Neutrophil (primary cell): ENCODE data around the gene KPNA3.

Experiments used
- H3K27ac ChIP-seq: fragments of 200-600 bp; sonication (generic); 2 replicates; pipeline ENCODE4 v1.5.1; 2016; ENCODE audit warnings: mild to moderate bottlenecking, moderate library complexity
- H3K27me3 ChIP-seq: fragments of 200-600 bp; sonication (generic); 2 replicates; pipeline ENCODE4 v1.6.0; 2016; ENCODE audit warnings: mild to moderate bottlenecking
- H3K36me3 ChIP-seq: fragments of 200-600 bp; sonication (generic); 2 replicates; pipeline ENCODE4 v1.5.1; 2017
- H3K4me1 ChIP-seq, 2 experiments: fragments of 200-600 bp in 1 of 2; sonication (generic) in 1 of 2; 1 replicate in 1 of 2; 2 replicates in 1 of 2; pipeline versions ENCODE4 v1.5.1 to v1.6.1; 2013 to 2016; ENCODE audit warnings: low read depth in 1 of 2, low read length in 1 of 2, mild to moderate bottlenecking in 1 of 2, moderate library complexity in 1 of 2; ENCODE audit not compliant: control insufficient read depth in 1 of 2, insufficient read depth in 1 of 2
- H3K4me3 ChIP-seq, 2 experiments: fragments of 200-600 bp in 1 of 2; sonication (generic) in 1 of 2; 1 replicate in 1 of 2; 2 replicates in 1 of 2; pipeline ENCODE4 v1.5.1; 2013 to 2016; ENCODE audit warnings: low read depth in 1 of 2, low read length in 1 of 2, mild to moderate bottlenecking in 1 of 2, moderate library complexity in 1 of 2
- H3K9me3 ChIP-seq: fragments of 200-600 bp; sonication (generic); 2 replicates; pipeline ENCODE4 v1.5.1; 2016
- TF ChIP-seq, protein P1 (sequence below): fragments of 200-600 bp; sonication (generic); IDR thresholded peaks from 2 replicates; pipeline ENCODE4 v1.5.1; 2016; ENCODE audit warnings: antibody characterized with exemption

Gene KPNA3

DNA sequence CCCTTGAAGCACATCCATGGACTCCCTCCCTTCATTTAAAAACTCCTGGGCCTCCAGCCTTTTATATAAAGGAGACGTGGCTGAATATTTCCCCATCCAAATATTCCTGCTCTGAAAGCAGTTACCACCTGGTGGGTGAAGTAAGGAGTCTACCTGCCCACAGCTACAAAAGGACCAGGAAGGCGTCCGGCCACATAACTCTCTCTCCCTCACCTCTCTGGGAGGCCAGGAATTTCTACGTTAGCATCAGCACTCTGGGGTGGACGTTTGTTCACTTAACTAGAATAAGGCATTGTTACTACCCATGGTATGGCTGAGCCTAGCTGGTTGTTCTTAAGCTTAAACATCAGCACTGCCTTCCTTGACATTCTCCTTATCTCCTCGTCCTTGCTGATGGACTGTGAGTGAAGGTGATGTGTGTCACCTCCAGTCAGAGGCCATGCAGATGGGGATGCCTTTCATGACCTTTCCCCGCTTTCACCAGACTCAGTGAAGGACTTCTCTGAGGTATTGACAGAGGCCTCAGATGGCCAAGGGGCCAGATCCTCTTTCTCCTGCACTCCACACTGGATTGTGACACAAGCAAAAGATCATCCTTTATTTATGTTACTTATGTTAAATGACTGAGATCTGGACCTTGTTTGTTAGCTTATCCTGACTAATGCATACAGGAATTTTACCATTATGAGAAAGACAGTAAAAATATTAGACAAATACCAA is 22.2 kb upstream of the KPNA3 start:
- no peaks in the 10 kb centered on the region for H3K9me3 ChIP-seq
- H3K36me3 ChIP-seq, result no peaks in the 10 kb centered on the region
- no peaks in the 10 kb centered on the region for H3K4me1 ChIP-seq
- no peak overlapping the region for H3K27ac ChIP-seq
- TF ChIP-seq, protein P1, sequence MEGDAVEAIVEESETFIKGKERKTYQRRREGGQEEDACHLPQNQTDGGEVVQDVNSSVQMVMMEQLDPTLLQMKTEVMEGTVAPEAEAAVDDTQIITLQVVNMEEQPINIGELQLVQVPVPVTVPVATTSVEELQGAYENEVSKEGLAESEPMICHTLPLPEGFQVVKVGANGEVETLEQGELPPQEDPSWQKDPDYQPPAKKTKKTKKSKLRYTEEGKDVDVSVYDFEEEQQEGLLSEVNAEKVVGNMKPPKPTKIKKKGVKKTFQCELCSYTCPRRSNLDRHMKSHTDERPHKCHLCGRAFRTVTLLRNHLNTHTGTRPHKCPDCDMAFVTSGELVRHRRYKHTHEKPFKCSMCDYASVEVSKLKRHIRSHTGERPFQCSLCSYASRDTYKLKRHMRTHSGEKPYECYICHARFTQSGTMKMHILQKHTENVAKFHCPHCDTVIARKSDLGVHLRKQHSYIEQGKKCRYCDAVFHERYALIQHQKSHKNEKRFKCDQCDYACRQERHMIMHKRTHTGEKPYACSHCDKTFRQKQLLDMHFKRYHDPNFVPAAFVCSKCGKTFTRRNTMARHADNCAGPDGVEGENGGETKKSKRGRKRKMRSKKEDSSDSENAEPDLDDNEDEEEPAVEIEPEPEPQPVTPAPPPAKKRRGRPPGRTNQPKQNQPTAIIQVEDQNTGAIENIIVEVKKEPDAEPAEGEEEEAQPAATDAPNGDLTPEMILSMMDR, result no peak
- H3K27me3 ChIP-seq, result no peaks in the 10 kb centered on the region
- H3K4me3 ChIP-seq, result no peak overlapping the region

DNA sequence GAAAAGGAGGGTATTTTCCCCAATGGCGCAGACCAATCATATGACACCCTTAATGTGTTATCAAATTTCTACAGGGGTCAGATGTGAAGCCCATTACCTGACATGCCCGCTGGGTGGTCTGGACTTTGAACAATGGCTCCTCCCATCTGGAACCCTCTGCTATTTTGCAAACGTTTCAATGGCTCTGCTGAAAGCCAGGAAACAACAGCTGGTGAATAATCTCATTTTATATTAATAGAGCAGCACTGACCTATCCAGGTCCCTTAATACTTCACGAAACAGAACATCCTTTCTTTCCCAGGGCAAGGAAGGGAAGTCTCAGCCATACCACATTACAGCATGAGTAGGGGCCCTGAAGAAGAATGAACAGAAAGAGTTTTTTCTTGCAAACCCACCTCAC is 20.3 kb upstream of the KPNA3 start:
- Histone ChIP-seq H3K27me3 (no peaks in the 10 kb centered on the region), H3K27ac (no peak overlapping the region), H3K4me3 (no peak overlapping the region), H3K9me3 (no peaks in the 10 kb centered on the region), H3K4me1 (no peaks in the 10 kb centered on the region), H3K36me3 (no peaks in the 10 kb centered on the region)
- TF ChIP-seq, protein P1, result no peak

DNA sequence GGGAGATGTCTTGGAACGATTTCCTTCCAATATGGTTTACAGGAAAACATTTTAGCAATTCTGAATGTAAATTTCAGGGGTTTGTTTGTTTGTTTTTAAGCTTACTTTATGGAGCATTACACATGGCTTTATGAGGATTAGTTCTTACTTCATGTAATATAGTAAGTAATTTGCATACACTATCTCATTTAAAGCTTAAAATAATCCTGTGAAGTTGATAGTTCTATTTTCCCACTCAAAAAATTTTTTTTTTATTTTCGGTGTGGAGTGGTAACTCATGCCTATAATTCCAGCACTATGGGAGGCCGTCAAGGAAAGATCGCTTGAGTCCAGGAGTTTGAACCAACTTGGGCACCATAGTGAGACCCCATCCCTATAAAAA is 19.0 kb upstream of the KPNA3 start:
- Histone ChIP-seq H3K4me3 (no peak overlapping the region), H3K4me1 (no peaks in the 10 kb centered on the region), H3K27ac (no peak overlapping the region), H3K9me3 (no peaks in the 10 kb centered on the region), H3K27me3 (no peaks in the 10 kb centered on the region), H3K36me3 (no peaks in the 10 kb centered on the region)
- TF ChIP-seq, protein P1, result no peak

DNA sequence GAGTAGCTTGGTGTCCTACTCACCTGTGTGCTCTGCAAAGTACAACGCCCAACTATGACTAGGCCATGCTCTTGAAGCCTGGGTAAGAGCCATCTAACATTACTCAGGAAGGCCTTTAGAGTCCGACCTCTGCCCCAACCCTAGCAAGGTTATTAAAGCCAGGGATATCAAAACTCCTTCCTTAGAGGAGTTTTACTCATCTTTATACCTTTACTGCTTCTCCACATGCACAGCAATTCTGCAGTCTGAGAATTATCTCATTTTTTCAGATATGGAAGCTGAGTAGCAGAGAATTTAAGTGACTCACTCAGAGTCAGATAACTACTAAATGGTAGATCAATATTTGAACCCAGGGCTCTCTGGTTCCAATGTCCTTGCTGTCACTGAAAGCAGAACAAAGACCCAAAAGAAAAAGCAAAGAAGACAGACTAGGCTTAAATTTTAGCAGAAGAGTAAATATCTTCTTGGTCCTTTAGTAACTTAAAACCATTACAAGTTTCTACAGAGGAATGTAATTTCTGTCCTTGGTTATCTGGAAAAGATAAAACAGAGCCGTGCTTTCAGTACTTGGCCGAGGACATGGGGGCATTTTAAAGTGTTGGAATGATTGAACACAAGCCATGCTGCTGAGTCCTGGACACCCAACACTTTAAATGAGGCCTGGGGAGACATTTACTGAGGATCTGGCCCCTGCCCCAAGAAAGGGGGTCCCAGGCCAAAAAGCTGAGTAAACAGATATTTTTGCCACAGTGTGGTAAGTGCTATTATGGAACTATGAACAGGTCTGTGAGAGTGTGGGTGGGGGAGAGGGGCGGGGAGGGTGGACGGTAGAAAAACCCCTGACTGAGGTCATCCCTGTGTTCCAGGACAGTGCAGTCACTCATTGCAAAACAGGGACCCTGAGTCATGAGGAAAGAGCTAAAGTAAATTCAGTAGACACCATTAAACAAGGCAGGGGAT is 18.4 kb upstream of the KPNA3 start:
- peaks cover 2% of the 10 kb centered on the region for H3K27me3 ChIP-seq
- no peaks in the 10 kb centered on the region for H3K36me3 ChIP-seq
- H3K4me1 ChIP-seq, result no peaks in the 10 kb centered on the region
- TF ChIP-seq, protein P1, result no peak
- H3K4me3 ChIP-seq, result no peak overlapping the region
- no peaks in the 10 kb centered on the region for H3K9me3 ChIP-seq
- no peak overlapping the region for H3K27ac ChIP-seq

DNA sequence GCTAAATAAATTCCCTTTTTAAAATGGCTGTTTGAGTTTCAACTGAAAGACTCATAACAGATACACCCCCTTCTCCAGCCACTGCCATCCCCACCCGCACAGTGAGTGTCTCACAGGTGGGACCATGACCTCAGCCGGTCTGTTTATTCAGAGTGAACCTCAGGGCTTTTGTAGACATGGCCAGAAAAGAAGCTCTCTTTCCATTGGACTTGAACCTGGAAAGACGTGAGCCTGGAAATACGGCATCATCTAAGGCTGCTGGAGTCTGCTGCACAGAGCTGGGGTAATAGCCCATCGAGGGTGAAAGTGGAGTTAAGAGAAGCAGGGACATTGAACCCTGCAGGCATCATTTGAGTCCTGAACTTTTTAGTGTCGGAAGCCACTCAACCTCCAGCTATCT is 15.2 kb upstream of the KPNA3 start:
- Histone ChIP-seq H3K9me3 (no peaks in the 10 kb centered on the region), H3K36me3 (no peaks in the 10 kb centered on the region), H3K27ac (no peak overlapping the region), H3K27me3 (peaks cover 4% of the 10 kb centered on the region), H3K4me3 (no peak overlapping the region), H3K4me1 (no peaks in the 10 kb centered on the region)
- TF ChIP-seq, protein P1, result no peak
